Right lobe of liver (tissue), 4 donors: ENCODE measurements around the gene ZMIZ1.

Source experiments
- CTCF ChIP-seq, 4 donors: fragments of 200-600 bp in 3 of 4; fragments of 450-650 bp in 1 of 4; IDR thresholded peaks; one replicate each; pipeline versions ENCODE4 v1.5.1 to v1.8.0; 2016 to 2022; ENCODE audit warnings: antibody characterized with exemption in 4 of 4, mild to moderate bottlenecking in 2 of 4
- POLR2A ChIP-seq: fragments of 450-650 bp; IDR thresholded peaks from one replicate; pipeline ENCODE4 v1.6.1; 2017; ENCODE audit warnings: antibody characterized with exemption, mild to moderate bottlenecking
- donor health status: DM: no; HTN: no; CAD: no.
- donor health status: DM: no; HTN: no; CAD: no.
- donor health status: DM: no; HTN: yes; CAD: no.

GRCh38 chr10:79059859-79060379 is 8.8 kb upstream of the ZMIZ1 start:
- TF ChIP-seq POLR2A = no peak
- no peak for TF ChIP-seq CTCF (IDR thresholded peaks at IDR 0.05)
